ENCODE data around the gene SSH2.
"Not testable (repeated sequence)": the region's sequence is repeated elsewhere in the genome, so short reads cannot be mapped to it uniquely, and the experiment has no call there.

- TF ChIP-seq CTCF, POLR2A (IDR thresholded peaks at IDR 0.05): not testable (repeated sequence)
Measured at GRCh38 chr17:29864123-29864522, 65.9 kb downstream of the SSH2 start.
